Raji (cell line): Measurements from ENCODE around the gene TRIM47.

Source experiments
- POLR2A ChIP-seq: IDR thresholded peaks from 2 replicates; pipeline ENCODE4 v1.6.1; 2011; ENCODE audit warnings: low read depth, low read length, control low read depth; ENCODE audit not compliant: insufficient read depth

TRIM47 gene

GRCh38 chr17:75824666-75825065 lies 53.7 kb downstream of the TRIM47 start:
- TF ChIP-seq POLR2A, result no peak
